HG03575 (cell line): Measurements from ENCODE around the gene NLGN3.

Experiments
- ATAC-seq: cut with Tn5 transposase; IDR thresholded peaks from one replicate; pipeline ENCODE4 v1.9.1; 2021; ENCODE audit not compliant: unreplicated experiment, insufficient number of reproducible peaks, low FRiP score; ENCODE audit errors: extremely low read depth

Gene NLGN3

DNA sequence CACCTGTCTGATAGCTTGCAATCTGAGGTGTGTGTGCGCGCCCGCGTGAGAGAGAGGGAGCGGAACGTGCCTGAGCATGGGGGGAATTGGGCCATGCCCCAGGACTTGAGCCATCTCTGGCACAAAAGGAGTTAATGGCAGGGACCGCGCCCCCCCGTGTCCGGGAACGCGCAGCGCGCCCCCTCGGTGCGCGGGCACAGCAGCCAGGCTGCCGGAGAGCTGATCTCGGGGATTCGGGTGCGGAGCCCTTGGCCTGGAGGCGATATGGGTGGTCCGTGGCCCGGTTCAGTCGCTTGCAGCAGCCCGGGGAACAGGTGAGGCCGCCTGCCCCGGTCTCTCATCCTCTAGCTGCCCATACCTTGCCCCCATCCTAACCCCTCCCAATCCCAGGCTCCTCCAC, at the start of gene NLGN3:
NLGN3 (plus strand) TSS at position 191 of the 400 bp plus-strand sequence. CDS start 2,909 bp downstream, outside the sequence.
- ATAC-seq: no peak

DNA sequence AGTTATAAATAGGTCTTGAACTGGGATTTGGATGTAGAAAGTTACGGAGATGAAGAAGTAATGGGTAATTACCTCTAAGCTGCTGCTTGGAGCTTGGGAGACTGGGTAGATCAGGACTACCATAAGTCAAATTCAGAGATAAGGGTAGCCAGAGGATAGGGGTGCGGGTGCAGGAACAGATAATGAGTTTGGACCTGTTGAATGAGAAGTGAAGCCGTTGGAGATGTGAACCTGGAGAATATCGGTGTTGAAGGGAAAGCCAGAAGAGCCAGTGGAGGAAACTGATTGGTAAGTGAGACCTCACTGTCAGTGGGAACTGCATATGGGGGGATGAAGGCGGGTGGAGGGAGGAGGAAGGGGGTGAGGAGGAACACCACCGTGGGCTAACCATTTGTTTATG, 49.6 kb upstream of the NLGN3 start:
- no peak for ATAC-seq

- no peak for ATAC-seq
Observed at GRCh38 chrX:71095555-71095980, 49.1 kb upstream of the NLGN3 start, which contains the start of gene FOXO4. TSS of gene FOXO4 (plus strand) at chrX:71095851. CDS start at chrX:71096529, 678 bp downstream.

DNA sequence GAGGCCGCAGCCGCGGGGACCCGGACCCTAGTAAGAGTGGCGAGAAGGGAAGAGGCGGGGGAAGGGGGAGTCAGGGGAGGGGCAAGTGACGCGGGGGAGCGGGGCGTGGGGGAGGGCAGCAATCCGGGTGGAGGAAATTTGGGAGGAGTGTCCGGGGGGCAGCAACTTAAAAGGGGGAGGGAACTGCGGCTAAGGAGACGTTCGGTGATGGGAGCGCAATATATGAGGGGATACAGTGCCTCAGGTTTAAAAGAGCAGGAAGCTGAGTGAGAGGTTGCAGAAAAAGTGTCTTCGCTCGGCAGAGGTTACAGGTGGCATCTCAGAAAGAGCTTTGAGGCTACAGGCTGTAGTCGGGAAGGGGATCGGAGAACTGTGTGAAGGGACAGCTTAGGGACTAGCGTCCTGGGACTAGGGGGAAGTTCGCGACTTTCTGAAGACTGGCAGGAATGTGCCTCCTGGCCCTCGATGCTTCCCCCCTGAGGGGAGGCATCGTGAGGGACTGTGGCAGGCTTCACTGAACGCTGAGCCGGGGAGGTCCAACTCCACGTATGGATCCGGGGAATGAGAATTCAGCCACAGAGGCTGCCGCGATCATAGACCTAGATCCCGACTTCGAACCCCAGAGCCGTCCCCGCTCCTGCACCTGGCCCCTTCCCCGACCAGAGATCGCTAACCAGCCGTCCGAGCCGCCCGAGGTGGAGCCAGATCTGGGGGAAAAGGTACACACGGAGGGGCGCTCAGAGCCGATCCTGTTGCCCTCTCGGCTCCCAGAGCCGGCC, 48.5 kb upstream of the NLGN3 start:
- no peak for ATAC-seq

GRCh38 chrX:71096760-71097032, 47.9 kb upstream of the NLGN3 start:
- no peak for ATAC-seq

- ATAC-seq: no peak
Observed at GRCh38 chrX:71098302-71098701, 46.3 kb upstream of the NLGN3 start.

GRCh38 chrX:71098951-71099506, 45.6 kb upstream of the NLGN3 start:
- no peak for ATAC-seq

- ATAC-seq: no peak
Observed at GRCh38 chrX:71099736-71100135, 44.9 kb upstream of the NLGN3 start.

DNA sequence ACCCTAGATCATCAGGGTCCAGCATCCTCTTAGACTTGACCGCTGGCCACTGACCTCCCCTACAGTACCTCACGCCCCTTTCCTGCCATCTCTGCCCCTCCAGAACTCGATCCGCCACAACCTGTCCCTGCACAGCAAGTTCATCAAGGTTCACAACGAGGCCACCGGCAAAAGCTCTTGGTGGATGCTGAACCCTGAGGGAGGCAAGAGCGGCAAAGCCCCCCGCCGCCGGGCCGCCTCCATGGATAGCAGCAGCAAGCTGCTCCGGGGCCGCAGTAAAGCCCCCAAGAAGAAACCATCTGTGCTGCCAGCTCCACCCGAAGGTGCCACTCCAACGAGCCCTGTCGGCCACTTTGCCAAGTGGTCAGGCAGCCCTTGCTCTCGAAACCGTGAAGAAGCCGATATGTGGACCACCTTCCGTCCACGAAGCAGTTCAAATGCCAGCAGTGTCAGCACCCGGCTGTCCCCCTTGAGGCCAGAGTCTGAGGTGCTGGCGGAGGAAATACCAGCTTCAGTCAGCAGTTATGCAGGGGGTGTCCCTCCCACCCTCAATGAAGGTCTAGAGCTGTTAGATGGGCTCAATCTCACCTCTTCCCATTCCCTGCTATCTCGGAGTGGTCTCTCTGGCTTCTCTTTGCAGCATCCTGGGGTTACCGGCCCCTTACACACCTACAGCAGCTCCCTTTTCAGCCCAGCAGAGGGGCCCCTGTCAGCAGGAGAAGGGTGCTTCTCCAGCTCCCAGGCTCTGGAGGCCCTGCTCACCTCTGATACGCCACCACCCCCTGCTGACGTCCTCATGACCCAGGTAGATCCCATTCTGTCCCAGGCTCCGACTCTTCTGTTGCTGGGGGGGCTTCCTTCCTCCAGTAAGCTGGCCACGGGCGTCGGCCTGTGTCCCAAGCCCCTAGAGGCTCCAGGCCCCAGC, 43.8 kb upstream of the NLGN3 start:
- ATAC-seq: no peak

DNA sequence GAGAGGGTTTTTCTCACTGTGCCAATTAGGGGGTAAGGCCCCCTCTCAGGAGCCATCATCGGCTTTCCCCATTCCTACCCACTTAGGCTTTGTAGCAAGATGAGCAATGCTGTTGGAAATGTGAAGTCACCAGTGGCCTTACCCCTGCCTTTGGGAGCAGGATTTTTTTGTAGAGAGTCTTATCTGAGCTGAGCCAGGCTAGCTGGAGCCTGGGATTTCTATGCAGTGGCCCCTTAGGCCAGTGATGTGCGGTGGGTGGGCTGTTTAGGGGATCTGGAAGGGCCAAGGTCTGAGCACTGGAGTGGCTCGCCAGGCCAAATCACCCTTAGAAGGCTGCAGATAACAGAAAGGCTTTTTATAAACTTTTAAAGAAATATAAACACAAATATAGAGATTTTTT, 42.3 kb upstream of the NLGN3 start:
- no peak for ATAC-seq

DNA sequence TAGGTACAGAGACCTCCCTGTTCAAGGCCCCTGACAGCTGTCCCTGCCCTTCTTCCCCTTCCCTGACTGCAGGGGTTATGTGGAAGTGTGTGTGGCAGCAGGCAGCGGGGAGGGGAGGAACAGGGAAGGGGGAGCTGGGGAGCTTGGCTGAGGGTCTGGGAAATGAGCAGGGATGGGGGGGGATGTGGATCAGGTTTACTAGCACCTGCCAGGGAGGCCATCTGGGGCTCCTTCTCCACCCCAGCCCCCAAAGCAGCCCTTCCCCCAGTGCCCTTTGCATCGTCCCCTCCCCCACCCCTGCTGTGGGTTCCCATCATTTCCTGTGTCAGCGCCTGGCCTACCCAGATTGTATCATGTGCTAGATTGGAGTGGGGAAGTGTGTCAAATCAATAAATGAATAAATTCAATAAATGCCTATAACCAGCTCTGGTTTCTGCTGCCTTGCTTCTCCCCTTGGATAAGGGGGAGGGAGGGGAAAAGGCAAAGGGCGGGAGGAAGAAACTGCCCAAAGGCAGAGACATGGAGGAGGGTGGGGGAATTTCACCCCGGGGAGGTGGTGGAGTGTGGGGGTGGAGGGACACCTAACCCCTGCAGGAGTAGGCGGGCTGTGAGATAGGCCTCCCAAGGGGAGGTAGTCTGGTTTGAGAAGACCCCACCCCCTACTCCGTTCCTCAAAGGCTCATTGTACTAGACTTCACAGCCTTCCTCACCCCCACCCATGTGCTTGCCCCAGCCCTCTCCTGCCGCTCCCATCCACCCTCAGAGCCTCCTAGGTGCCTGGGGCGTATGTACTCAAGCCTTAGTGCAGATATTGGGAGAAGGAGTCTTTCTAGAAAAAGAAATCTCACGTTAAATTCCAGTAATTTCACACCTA, 41.3 kb upstream of the NLGN3 start:
- no peak for ATAC-seq

- no peak for ATAC-seq
Observed at GRCh38 chrX:71105628-71106027, 39.0 kb upstream of the NLGN3 start.

- no peak for ATAC-seq
Observed at GRCh38 chrX:71106427-71106826, 38.2 kb upstream of the NLGN3 start, which contains the start of gene CXorf65. TSS of gene CXorf65 (minus strand) at chrX:71106740. CDS start at chrX:71106556, 184 bp downstream.

DNA sequence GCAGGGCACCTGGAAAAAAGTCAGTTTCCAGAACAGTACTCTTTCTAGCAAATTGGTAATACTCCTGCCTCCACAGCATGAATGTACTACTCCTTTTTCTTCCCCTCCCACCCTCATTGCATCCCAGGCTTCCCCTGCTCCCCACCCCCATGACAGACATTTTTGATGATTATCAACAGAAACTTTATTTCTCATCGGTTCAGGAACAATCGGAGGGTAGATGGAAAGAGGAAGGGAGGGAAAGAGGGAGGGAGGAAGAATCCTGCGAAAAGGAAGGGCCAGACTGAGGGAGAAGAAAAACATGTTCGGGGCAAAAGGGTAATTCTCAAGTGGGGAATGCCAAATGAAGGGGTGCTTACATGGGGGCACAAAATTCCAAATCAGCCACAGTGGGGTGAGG, 37.4 kb upstream of the NLGN3 start:
- ATAC-seq: no peak

DNA sequence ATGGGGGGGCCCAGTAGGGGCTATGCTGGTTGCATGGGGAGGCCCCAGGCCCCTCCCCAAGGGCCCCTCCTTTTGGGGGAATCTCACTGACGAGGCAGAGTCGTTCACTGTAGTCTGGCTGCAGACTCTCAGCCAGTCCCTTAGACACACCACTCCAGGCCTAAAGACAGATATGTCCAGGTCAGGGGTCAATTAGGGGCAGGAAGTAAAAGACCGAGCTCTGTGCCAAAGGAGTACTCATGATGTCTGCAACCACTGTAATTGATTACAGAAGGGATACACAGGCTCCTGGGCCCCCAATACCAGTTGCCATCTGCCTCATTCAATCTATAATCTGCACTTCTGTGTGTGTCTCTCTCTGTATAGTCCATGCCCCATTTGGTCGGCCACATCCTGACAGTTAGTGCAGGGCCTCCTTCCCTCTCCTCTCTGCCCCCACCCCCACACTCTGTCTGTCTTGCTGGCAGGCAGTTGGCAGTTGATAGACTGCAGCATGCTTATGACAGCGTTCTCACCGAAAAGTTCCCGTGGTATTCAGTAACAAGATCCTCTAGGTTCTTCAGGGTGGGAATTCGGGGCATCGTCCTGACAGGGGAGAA, 36.8 kb upstream of the NLGN3 start:
- ATAC-seq: no peak

DNA sequence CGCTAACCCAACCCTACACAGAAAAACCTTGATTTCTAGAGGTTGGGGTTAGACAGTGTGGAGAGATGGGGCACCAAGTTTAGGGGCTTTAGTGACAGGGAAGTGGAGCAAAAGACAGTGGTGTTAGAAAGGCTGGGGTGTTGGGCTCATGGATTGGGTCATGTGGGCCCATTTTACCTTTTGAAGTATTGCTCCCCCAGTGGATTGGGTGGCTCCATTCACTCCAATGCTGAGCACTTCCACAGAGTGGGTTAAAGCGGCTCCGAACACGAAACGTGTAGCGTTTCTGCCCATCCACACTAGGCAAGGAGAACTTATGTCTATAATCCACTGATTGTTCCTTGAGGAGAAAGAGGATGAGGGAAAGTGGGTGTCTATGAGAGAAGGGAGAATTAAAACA, 35.6 kb upstream of the NLGN3 start:
- ATAC-seq: no peak

- ATAC-seq: no peak
Observed at GRCh38 chrX:71111141-71111843, 33.3 kb upstream of the NLGN3 start, which contains the start of gene IL2RG. TSS of gene IL2RG (minus strand) at chrX:71111577. CDS start at chrX:71111539, 38 bp downstream.

- no peak for ATAC-seq
Observed at GRCh38 chrX:71111921-71112431, 32.7 kb upstream of the NLGN3 start.
